ENCODE measurements around the gene MROH8.
"Not testable (repeated sequence)": the region's sequence is repeated elsewhere in the genome, so short reads cannot be mapped to it uniquely, and the experiment has no call there.

MROH8 gene

GRCh38 chr20:37077009-37077408 lies 102.3 kb downstream of the MROH8 start:
- DNase-seq: no peak

GRCh38 chr20:37075932-37076685 lies 103.2 kb downstream of the MROH8 start:
- peak; percentile 41 for DNase-seq

- DNase-seq: no peak
Measured at GRCh38 chr20:37072293-37073196, 106.8 kb downstream of the MROH8 start.

- DNase-seq: peak; percentile 43
Measured at GRCh38 chr20:37071481-37071911, 107.9 kb downstream of the MROH8 start.

- not testable (repeated sequence) for DNase-seq
Measured at GRCh38 chr20:37069563-37069962, 109.8 kb downstream of the MROH8 start.

- no peak for DNase-seq
Measured at GRCh38 chr20:37066168-37066567, 113.2 kb downstream of the MROH8 start.

GRCh38 chr20:37055276-37055675 lies 124.1 kb downstream of the MROH8 start:
- no peak for DNase-seq

GRCh38 chr20:37053230-37053950 lies 126.0 kb downstream of the MROH8 start:
- no peak for DNase-seq

Data from DMS53 (cell line).